ENCODE data around the gene FAM83B.
"Not testable (repeated sequence)": the region's sequence is repeated elsewhere in the genome, so short reads cannot be mapped to it uniquely, and the experiment has no call there.

FAM83B gene

DNA sequence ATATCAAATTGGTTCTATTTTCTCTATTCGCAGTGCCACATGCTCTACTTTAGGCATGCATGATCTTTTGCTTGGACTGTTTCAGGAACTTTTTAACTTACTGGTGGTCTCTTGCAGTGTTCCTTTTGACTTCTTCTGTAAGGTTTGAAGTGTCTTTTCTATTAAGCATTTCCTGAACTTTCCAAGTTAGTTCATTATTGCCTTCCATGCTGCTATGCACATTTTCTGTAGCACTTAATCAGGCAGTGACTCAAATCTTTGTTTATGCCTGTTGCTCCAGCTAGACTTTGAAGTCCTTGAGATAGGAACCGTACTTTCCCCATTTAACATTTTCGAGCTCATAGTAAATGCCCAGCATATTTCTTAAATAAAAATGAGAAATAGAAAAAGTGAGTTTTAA is 52.2 kb downstream of the FAM83B start:
- DNase-seq, result no peak

DNA sequence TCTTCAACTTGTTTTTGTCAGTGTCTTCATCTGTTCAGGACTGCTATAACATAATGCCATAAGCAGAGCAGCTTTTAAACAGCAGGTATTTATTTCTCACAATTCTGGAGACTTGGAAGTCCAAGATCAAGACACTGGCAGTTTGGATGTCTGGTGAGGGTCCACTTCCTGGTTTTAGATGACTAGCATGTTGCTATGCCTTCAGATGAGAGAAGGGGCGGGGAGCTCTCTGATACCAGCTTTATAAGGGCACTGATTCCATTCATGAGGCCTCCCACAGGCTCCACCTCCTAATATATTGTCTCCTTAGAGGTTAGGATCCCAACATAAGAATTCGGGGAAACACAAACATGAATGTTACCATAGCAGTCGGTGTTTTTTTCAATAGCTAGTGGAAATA is 52.9 kb downstream of the FAM83B start:
- DNase-seq, result no peak

DNA sequence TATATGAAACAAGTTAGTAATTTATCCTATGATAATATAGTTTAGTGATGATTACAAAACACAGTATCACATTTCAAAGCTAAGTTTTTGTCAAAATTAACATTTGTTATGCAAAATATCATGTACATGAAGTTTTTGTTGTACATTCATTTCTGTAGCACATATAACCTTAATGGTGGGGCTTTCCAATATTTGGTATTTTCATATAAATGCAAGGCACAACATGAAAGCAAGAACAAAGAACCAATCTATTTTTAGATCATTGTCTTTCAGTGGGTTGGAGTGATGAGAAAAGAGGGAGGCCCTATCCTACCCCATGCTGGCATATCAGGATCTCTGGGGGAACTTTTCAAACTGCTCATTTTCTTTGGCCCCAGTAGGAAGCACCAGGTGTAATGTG is 53.4 kb downstream of the FAM83B start:
- DNase-seq, result no peak

DNA sequence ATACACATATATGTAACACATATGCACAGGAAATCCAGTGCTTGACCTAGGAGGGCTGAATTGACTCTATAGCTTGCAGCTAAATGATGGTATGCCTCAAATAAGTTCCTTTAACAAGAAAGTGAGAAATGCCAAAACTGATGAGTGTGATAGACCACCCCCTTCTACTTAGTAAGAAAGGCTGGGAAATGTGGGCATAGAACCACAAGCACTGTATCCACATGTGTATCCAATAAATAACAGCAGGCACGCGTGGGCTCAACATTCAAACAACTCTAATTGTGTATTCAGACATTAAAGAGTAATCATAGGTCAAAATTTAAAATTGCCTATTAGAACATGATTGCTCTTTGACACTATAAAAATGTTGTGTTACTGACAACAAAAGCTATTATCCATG is 54.1 kb downstream of the FAM83B start:
- DNase-seq, result no peak

DNA sequence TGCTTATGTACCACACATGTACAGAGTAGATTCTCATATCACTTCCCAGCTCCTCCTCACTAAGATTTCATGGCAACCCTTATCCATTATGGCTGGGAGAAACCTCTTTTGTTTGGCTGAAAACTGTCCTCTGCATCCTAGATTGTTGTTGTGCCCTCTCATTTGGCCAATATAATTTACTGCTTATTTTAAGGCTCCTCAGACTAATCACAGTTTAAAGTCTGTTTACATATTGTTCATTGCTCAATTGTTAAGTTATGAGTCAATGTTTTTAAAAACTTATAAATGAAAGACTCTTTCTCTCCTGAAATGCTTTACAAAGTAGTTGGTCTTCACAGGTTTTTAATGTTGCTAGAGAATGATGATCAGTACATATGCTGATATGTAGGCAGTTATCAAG is 57.3 kb downstream of the FAM83B start:
- no peak for DNase-seq

DNA sequence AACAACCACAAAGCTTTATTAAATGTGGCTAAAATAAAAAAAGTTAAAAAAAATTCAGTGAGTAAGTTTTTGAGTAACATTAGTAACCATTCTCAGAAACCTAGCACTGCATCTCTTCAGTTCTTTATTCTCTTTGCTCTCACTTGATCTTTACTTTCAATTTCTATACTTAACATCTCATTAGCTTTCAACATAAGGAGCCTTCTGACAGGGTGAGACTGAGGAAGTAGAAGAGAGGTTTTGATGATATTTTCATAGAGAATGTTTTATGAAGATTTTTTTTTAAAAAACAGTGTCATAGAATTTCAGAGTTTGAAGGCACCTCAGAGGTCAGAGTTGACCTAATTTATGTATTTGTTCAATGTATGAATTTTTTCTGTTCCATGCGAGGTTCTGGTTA is 60.8 kb downstream of the FAM83B start:
- DNase-seq, result no peak

DNA sequence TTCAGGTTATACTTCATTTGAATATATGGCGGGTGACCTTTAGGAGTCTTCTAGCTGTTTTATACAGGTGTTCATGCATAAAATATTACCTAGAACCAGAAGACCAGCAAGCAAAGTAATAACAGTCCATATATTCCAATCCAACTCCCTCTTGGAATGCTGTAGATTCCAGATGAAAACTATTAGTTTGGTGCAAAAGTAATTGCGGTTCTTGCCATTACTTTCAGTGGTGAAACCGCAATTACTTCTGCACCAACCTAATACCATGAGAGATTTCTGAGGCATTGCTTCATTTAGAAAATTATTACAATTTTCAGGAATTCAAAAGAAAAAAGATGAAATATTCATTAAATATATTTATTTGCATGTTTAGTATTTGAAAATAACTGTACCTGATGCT is 62.6 kb downstream of the FAM83B start:
- DNase-seq, result no peak

DNA sequence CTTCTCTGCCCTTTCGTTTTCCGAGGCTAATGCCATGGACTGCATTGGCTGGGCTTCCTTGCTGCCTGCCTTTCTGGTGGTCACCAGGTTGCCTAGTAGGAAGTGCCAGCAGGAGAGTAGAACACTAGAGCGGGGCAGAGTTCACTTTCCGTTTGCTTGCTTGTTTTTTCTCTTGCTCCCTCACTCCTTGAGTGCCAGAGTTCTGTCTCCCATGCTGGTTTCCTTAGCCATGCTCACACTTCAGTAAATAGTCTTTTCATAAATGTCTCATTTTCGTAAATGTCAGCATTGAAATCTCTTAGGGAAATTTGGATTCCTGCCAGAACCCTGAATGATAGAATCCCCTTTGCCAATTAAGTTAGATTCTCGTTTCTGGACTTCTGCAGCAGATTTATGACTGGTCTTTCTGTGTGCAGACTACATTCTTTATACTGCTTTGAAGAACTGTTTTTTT is 63.9 kb downstream of the FAM83B start:
- no peak for DNase-seq

DNA sequence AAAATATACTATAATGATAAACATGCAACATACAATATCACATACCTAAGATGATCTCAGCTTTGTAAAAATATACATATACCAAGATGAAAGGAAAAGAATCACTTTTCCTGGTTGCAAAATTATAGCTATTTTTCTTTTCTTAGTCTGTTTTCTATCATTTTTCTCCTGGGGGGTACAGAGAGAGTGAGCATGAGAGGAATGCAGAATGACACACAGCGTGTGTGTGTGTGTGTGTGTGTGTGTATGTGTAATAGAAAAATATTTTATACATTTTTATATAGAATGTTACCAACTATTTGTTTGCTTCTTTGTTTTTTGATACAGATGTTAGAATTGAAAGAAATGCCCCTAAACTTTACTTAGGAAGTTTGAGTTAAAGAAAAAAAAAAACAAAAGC is 64.3 kb downstream of the FAM83B start:
- no peak for DNase-seq

DNA sequence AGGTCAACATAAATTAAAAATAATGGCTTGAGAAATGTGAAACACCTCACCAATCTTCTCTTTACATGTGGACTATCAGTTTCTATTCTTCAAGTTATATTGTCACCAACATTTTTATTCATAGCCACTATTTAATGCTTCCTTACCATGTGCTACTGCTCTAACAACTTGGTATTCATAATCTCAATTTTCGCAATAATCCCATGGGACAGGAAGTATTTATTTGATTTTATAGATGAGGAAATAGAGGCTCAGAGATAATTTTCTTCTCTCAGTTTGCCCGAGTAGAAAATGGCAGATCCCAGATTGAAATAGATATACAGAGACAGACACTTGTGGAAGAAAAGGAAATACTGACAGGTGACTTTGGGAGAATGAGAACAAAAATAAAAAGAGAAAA is 66.6 kb downstream of the FAM83B start:
- DNase-seq, result no peak

DNA sequence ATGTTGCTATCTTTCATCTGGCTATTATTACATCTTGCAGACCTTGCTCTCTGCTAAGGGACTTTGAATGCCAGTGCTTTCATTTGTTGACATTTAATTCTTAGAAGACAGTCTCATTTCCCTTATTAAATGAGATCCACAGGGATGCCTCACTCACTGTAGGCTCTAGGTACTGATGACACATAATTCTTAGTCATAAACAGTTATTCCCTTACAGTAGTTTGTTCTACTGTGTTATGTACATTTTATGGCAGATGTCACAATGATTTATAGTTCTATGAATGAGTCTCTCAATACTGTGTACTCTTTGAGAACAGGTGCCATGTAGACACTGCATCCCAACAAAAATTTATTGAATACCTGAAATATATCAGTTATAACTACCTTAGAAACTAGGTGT is 70.3 kb downstream of the FAM83B start:
- DNase-seq, result no peak

DNA sequence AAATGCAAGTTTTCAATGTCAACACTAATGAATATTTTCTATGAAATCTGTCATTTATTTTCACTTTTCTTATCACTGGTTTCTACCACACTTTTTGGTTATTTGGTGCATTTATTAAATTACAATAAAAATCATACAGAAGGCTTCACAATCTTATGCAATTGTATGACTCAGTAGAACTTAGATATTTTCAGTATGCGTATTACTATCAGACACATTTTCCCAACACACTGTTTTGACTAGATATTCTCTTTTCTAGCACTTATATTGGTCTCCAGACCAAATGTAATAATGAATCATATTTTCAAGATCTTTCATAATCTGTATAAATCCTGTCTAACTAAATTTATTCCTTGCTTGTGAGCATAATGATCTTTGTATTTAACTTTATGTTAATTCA is 74.1 kb downstream of the FAM83B start:
- no peak for DNase-seq

DNA sequence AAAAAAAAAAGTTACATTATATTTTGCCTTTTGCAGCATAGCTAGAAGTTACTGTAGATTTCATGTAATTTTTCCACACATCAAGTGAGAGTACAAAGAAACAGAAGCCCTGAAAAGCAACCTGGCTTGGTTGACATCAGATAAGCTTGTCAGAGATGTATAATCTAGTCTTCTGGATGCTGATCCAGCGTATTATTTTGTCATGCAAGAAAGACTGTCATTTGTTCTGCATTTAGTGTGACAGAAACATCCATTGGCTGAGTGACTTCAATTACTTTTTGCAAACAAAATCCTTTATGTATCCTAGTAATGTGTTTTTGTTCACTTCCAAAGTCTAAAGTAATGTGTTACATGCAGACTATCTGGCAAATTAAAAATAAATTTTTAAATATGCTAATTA is 75.3 kb downstream of the FAM83B start:
- DNase-seq, result no peak

DNA sequence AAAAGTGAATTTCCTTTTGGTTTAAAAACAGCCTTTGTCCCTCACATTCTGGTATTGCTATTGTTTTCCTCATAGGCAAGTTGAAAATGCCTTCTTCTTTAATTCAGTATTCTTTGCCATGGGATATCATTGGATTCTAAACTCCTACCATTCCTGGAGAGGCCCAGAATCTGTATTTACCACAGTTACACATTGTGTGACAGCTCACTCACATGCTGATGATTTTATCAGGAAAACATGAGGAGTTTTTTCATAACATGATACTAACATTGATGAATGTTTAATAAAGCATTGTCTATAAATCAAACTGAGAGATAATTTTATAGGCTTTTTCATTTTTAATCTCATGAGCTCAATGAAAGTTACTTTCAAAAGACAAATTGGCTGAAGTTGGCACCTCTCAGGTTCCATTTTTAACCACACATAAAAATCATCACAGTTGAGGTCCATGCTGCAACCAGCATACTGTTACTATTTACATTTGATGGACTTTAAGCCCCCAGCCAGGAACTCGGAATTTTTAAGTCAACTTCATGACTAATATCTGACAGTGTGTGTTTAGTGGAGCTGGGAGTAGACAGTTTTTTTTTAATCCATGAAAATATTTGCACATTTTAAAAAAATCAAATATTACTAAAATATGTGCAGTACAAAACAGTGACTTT is 82.8 kb downstream of the FAM83B start:
- no peak for DNase-seq

DNA sequence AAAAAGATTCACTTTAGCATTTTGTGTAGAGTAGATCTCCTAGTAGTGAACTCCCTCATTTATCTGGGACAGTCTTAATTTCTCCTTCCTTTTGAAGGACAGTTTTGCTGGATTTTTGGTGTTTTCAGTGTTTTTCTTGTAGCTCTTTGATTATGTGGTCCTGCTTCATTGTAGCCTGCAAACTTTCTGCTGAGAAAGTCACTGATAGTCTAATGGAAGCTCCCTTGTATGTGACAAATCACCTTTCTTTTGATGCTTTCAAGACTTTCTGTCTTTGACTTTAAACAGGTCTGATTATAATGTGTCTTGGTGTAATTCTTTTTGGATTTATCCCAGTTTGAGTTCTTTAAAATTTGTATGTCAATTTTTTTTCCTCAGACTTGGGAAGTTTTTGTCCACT is 86.1 kb downstream of the FAM83B start:
- DNase-seq, result no peak

DNA sequence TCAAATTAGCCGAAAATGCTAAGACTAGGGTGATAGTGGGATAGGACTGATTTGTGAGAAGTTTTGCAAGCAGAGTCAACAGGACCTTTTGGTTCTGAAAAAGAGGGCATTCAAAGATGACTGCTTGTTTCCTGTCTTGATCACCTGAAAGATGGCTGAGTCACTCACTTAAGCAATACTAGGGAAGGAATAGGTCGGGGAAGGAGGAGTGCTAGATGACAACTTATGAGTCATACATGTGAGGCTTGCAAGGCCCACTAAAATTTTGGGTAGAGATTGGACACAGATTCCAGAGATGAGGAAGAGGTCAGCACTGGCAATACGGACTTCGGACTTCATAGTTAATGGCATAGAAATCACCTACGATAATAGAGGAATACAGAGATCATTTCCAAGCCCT is 89.2 kb downstream of the FAM83B start:
- no peak for DNase-seq

DNA sequence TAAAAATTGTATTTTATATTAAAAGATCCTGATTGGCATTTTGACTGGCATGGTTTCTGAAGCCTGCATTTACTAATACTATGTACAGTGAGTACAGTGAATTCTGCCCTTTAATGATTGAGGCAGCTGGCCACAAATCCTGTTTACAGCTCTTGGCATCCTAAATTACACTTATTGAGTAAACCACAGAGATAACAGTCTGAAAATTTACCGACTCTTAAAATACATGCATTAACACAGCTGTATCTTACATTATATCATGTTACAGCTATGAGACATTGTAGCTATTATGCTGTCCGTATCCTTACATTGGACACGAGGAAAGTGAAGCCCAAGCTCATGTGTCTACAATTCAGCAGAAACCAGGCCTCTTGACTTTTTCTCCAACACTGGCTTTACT is 90.8 kb downstream of the FAM83B start:
- DNase-seq, result no peak

DNA sequence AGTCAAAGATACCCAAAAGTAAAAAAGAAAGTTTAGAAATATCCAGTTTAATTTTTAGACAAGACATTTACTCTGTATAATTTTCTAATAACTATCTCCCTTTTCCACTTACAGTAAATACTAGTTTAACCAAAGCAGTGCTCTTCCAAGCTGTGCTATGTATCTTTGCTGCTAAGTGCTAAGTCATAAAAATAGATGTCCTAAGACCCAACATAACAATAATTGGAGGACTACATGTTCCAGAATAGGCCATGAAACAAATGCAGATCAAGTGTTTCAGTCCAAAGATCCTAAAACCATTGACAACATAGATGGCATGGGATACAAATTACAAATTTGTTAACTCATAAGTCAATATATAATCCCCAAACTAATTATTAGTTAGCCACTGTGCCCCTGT is 111.1 kb downstream of the FAM83B start:
- no peak for DNase-seq

DNA sequence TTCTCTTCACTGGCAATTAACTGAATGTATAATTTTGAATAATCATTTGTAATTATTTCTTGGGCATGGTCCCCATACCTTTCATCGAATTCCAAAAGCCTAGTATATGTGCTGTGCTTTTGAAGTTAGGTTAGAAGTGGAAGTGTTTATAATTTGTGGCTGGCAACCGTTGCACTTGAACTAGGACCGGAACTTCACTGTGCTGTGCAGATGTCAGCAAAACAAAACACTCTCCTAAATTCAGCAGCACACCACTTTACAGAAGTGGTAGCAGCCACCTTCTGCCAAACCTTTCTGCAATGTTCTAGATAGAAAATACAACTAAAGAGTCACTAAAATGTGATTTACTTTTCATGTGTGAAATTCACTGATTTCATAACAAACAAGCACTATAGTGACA is 111.9 kb downstream of the FAM83B start:
- no peak for DNase-seq

DNA sequence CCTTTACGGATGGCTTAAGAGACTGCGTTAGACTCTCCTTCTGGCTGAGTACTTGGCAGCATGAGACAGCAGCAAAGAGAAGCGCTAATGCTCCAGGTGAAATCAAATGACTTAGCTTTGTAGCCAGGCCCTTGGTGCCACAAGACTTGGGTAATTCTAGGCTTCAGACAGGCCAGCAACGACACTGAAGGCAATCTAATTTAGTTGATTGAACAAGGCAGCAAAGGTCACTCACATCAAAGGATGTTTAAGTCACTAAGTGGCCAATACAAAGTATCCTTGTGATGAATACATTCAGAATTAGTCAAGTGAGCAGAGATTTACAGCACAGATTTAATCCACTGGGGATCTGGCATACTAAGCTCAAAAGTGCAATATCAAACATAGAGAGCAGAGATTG is 113.2 kb downstream of the FAM83B start:
- DNase-seq, result no peak

DNA sequence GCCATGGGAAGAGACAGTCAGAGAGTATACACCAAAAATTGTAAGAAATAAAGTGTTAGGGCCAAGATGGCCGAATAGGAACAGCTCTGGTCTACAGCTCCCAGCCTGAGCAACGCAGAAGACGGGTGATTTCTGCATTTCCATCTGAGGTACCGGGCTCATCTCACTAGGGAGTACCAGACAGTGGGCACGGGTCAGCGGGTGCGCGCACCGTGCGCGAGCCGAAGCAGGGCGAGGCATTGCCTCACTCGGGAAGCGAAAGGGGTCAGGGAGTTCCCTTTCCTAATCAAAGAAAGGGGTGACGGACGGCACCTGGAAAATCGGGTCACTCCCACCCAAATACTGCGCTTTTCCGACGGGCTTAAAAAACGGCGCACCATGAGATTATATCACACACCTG is 114.8 kb downstream of the FAM83B start:
- DNase-seq, result not testable (repeated sequence)

DNA sequence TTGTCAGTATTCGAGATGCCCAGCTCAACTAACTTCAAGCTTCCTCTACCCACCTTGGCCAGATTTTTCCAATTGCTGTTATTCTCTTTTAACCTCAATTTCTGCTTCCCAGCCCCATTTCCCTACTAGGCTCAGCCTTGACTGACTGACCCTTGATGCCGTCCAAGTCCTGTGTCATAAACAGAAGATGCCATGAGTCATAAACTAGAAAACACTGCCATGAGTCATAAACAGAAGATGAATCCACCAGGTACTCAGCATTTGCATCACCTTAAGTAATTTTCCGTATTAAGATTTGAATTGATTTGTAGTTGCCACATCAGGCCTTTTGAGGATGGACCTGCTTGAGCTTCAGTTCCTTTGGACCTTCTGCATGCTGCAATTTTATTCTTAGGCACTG is 123.8 kb downstream of the FAM83B start:
- DNase-seq, result no peak

DNA sequence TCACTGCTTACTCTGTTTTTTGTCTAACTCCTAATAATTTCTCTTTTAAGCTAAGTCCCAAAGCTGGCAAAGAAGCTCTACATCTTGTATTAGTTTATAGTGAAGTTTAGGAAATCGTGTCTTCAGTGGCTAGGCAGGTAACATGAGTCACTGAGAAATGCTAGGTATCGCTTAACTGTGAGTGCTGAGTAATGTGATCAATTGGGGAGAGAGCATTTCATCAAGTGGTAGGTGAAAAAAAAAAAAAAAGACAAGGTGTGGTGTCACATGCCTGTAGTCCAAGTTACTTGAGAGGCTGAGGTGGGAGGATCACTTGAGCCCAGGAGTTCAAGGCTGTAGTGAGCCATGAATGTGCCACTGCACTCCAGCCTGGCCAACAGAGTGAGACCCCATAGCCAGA is 125.3 kb downstream of the FAM83B start:
- no peak for DNase-seq

DNA sequence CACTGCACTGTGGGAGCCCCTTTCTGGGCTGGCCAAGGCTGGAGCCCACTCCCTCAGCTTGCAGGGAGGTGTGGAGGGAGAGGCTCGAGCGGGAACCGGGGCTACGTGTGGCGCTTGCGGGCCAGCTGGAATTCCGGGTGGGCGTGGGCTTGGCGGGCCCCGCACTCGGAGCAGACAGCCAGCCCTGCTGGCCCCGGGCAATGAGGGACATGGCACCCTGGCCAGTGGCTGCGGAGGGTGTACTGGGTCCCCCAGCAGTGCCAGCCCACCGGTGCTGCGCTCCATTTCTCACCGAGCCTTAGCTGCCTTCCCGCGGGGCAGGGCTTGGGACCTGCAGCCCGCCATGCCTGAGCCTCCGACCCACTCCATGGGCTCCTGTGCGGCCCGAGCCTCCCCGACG is 132.6 kb downstream of the FAM83B start:
- DNase-seq, result not testable (repeated sequence)

DNA sequence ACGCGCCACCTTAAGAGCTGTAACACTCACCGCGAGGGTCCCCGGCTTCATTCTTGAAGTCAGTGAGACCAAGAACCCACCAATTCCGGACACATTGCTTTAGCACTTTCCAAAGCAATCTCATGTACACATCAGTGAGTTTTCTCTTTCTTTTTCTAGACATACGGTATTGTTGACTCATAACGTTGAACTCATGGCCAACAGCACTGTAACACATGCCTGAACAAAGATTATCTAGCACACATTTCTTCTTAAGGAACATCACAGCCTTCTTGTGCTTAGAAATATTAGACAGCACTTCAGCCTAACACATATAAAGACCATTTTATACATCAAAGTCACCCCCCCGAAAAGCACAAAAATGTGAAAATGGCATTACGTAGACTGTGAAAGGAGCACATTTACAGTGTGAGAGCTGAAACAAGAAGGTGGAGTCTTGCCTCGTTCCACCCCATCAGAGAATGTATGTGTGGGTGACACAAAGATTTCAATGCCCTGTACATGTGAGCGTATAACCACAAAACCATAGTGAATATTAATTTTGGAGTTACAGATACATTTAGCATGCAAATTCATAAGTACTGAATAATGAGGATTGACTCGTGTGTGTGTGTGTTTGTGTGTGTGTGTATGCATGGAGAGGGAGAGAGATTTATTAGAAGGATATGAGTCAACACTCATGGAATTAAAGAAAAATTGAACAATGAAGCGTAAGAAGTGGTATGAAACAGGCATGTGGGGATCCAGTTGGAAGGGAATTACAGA is 134.1 kb downstream of the FAM83B start:
- DNase-seq, result no peak

All from stimulated activated CD4-positive, alpha-beta T cell treated with anti-CD3 and anti-CD28 coated beads, Interleukin-4, amount 100 ng/mL, for 24 hours (primary cell).